Keratinocyte (primary cell): Measurements from ENCODE around the gene LCE1E.

Experiments
- CTCF ChIP-seq, 3 experiments: IDR thresholded peaks in 1 of 3; conservative IDR thresholded peaks in 1 of 3; optimal IDR thresholded peaks in 1 of 3; 2 replicates in 2 of 3; 3 replicates in 1 of 3; pipeline versions ENCODE3 to v1.5.1; 2011; ENCODE audit warnings: low read length in 3 of 3, mild to moderate bottlenecking in 3 of 3, moderate library complexity in 2 of 3, control low read depth in 1 of 3, inconsistent platforms in 1 of 3; ENCODE audit not compliant: insufficient read depth in 2 of 3; ENCODE audit errors: extremely low read depth in 1 of 3
- EZH2 ChIP-seq: IDR thresholded peaks from one replicate; pipeline ENCODE4 v1.6.1; 2012; ENCODE audit warnings: inconsistent platforms, mild to moderate bottlenecking, low read length, moderate library complexity

GRCh38 chr1:152768847-152769533 lies 17.1 kb upstream of the LCE1E start:
- TF ChIP-seq CTCF (optimal IDR thresholded peaks at IDR 0.05 in 1 of 3, IDR thresholded peaks at IDR 0.05 in 1 of 3, conservative IDR thresholded peaks at IDR 0.05 in 1 of 3; ENCODE audit: extremely low read depth in 1 of 3, insufficient read depth in 2 of 3, low read length in 3 of 3) (peak in 1 of 3 experiments; percentile 1), EZH2 (no peak)
